MM.1S (cell line): Measurements from ENCODE around the gene AP4S1.

Source experiments
- DNase-seq: peaks from one replicate; pipeline ENCODE4 v3.0.0-alpha.2; 2015
- H2AFZ ChIP-seq: fragments of 300-600 bp; sonication (generic); 2 replicates; pipeline ENCODE4 v1.6.0; 2016; ENCODE audit warnings: antibody characterized with exemption, low read length
- H3F3A ChIP-seq: fragments of 300-600 bp; sonication (generic); 2 replicates; pipeline ENCODE4 v1.6.1; 2016; ENCODE audit warnings: mild to moderate bottlenecking, antibody characterized with exemption, low read length, moderate library complexity, mixed read lengths; ENCODE audit not compliant: insufficient read depth
- H3K27ac ChIP-seq: fragments of 300-600 bp; sonication (generic); 2 replicates; pipeline ENCODE4 v1.5.1; 2016; ENCODE audit warnings: mild to moderate bottlenecking, low read length
- H3K27me3 ChIP-seq: fragments of 300-600 bp; sonication (generic); replicated peaks from 2 replicates; pipeline ENCODE4 v1.6.0; 2016; ENCODE audit warnings: low read length; ENCODE audit not compliant: insufficient read depth
- H3K36me3 ChIP-seq: fragments of 300-600 bp; sonication (generic); replicated peaks from 2 replicates; pipeline ENCODE4 v1.6.1; 2016; ENCODE audit warnings: mild to moderate bottlenecking, low read length, mixed read lengths; ENCODE audit not compliant: insufficient read depth
- H3K4me1 ChIP-seq: fragments of 300-600 bp; sonication (generic); 2 replicates; pipeline ENCODE4 v1.6.1; 2016; ENCODE audit warnings: low read length, mixed read lengths
- H3K4me2 ChIP-seq: fragments of 300-600 bp; sonication (generic); 2 replicates; pipeline ENCODE4 v1.6.0; 2016; ENCODE audit warnings: low read depth, low read length
- H3K4me3 ChIP-seq: fragments of 300-600 bp; sonication (generic); 2 replicates; pipeline ENCODE4 v1.5.1; 2016; ENCODE audit warnings: low read length, mixed read lengths
- H3K79me2 ChIP-seq: fragments of 300-600 bp; sonication (generic); 2 replicates; pipeline ENCODE4 v1.6.1; 2016; ENCODE audit warnings: mixed run types, low read length, mixed read lengths
- H3K9ac ChIP-seq: fragments of 300-600 bp; sonication (generic); 2 replicates; pipeline ENCODE4 v1.6.1; 2016; ENCODE audit warnings: low read length, mixed read lengths
- H3K9me2 ChIP-seq: fragments of 300-600 bp; sonication (generic); replicated peaks from 2 replicates; pipeline ENCODE4 v1.6.1; 2016; ENCODE audit warnings: mild to moderate bottlenecking, low read length, mixed read lengths; ENCODE audit not compliant: insufficient read depth
- H3K9me3 ChIP-seq: fragments of 300-600 bp; sonication (generic); replicated peaks from 2 replicates; pipeline ENCODE4 v1.6.1; 2016; ENCODE audit warnings: mild to moderate bottlenecking, low read length, mixed read lengths; ENCODE audit not compliant: insufficient read depth
- H4K20me1 ChIP-seq: fragments of 300-600 bp; sonication (generic); 2 replicates; pipeline ENCODE4 v1.6.1; 2016; ENCODE audit warnings: mild to moderate bottlenecking, low read length, moderate library complexity, mixed read lengths; ENCODE audit not compliant: insufficient read depth
- CTCF ChIP-seq: fragments of 300-600 bp; sonication (generic); IDR thresholded peaks from 2 replicates; pipeline ENCODE4 v1.5.1; 2016; ENCODE audit warnings: antibody characterized with exemption, low read length, mixed read lengths
- EZH2 ChIP-seq: fragments of 300-600 bp; sonication (generic); optimal IDR thresholded peaks from 2 replicates; pipeline ENCODE3; 2017; ENCODE audit warnings: low read depth, mild to moderate bottlenecking, antibody characterized with exemption, low read length, mixed read lengths
- EZH2phosphoT487 ChIP-seq: fragments of 300-600 bp; sonication (generic); IDR thresholded peaks from 2 replicates; pipeline ENCODE4 v1.6.1; 2018; ENCODE audit warnings: antibody characterized with exemption, low read length

AP4S1 gene

GRCh38 chr14:31026077-31026449 is 614 bp downstream of the AP4S1 start, which contains the start of gene STRN3:
STRN3 (minus strand) TSS chr14:31026379; CDS start chr14:31026185, 194 bp downstream.
- no peaks in the 10 kb centered on the region for H3K36me3 ChIP-seq
- H3K9ac ChIP-seq = peak within 1 kb of the TSS; percentile 80
- no peaks in the 10 kb centered on the region for H4K20me1 ChIP-seq
- H3K79me2 ChIP-seq = peaks cover 46% of the 10 kb centered on the region
- no peaks in the 10 kb centered on the region for H3K27me3 ChIP-seq
- H2AFZ ChIP-seq = peak within 1 kb of the TSS; percentile 77
- H3K9me2 ChIP-seq = no peaks in the 10 kb centered on the region
- peaks cover 12% of the 10 kb centered on the region for H3F3A ChIP-seq
- H3K4me1 ChIP-seq = no peaks in the 10 kb centered on the region
- peak within 1 kb of the TSS; percentile 93 for H3K27ac ChIP-seq
- peak within 1 kb of the TSS; percentile 54; the same call in 1 of the 2 replicates for H3K4me2 ChIP-seq
- no peaks in the 10 kb centered on the region for H3K9me3 ChIP-seq
- peak within 1 kb of the TSS; percentile 80 for H3K4me3 ChIP-seq
- DNase-seq = no peak
- no peak for TF ChIP-seq EZH2
- no peak for TF ChIP-seq CTCF

- 0 out of 2 replicates have a peak, but pooled peaks cover 4% of the 10 kb centered on the region for H3K4me1 ChIP-seq
- H3K9ac ChIP-seq = peak overlapping the region; percentile 80
- H2AFZ ChIP-seq = peak overlapping the region; percentile 77
- peak overlapping the region; percentile 80 for H3K4me3 ChIP-seq
- H3K4me2 ChIP-seq = peak overlapping the region; percentile 54; the same call in 1 of the 2 replicates
- no peaks in the 10 kb centered on the region for H3K9me2 ChIP-seq
- no peaks in the 10 kb centered on the region for H3K9me3 ChIP-seq
- TF ChIP-seq EZH2phosphoT487 = no peak
- no peak for TF ChIP-seq EZH2
- no peak for TF ChIP-seq CTCF
- no peaks in the 10 kb centered on the region for H4K20me1 ChIP-seq
- H3K36me3 ChIP-seq = no peaks in the 10 kb centered on the region
- no peaks in the 10 kb centered on the region for H3K27me3 ChIP-seq
- peak; percentile 86 for DNase-seq
- peaks cover 40% of the 10 kb centered on the region for H3K79me2 ChIP-seq
- peaks cover 12% of the 10 kb centered on the region for H3F3A ChIP-seq
- peak overlapping the region; percentile 93 for H3K27ac ChIP-seq
These were observed 1.2 kb downstream of the AP4S1 start for GRCh38 chr14:31026450-31027235.

- Histone ChIP-seq H3K4me2 (peak overlapping the region; percentile 32; the same call in 1 of the 2 replicates), H3F3A (peaks cover 12% of the 10 kb centered on the region), H3K36me3 (no peaks in the 10 kb centered on the region), H3K79me2 (peaks cover 32% of the 10 kb centered on the region), H3K9me3 (no peaks in the 10 kb centered on the region), H3K9ac (no peak overlapping the region), H4K20me1 (no peaks in the 10 kb centered on the region), H3K27me3 (no peaks in the 10 kb centered on the region), H2AFZ (no peak overlapping the region), H3K27ac (no peak overlapping the region), H3K9me2 (no peaks in the 10 kb centered on the region), H3K4me3 (peak overlapping the region; percentile 80), H3K4me1 (0 out of 2 replicates have a peak, but pooled peaks cover 6% of the 10 kb centered on the region)
- DNase-seq = no peak
- TF ChIP-seq EZH2phosphoT487 = no peak
- TF ChIP-seq EZH2 = no peak
- no peak for TF ChIP-seq CTCF
These were observed 2.4 kb downstream of the AP4S1 start for GRCh38 chr14:31027847-31028246.
